Urinary bladder (tissue), 4 donors: ENCODE results near the gene ATP2C2. TPM values are rescaled to one million over a fixed set of nuclear protein-coding genes. Genes with fewer than 3 reads are reported as not detected.

Experiments used
- DNase-seq: peaks from one replicate; pipeline ENCODE4 v3.0.0-alpha.2; 2015; ENCODE audit errors: extremely low spot score
- H3K27ac ChIP-seq: one replicate; pipeline ENCODE4 v1.5.1; 2013; ENCODE audit warnings: low read depth, mild to moderate bottlenecking, moderate library complexity
- H3K36me3 ChIP-seq: one replicate; pipeline ENCODE4 v1.6.1; 2013; ENCODE audit warnings: mild to moderate bottlenecking, moderate library complexity; ENCODE audit not compliant: insufficient read depth
- H3K4me1 ChIP-seq: one replicate; pipeline ENCODE4 v1.6.1; 2013; ENCODE audit warnings: mild to moderate bottlenecking, moderate library complexity; ENCODE audit not compliant: insufficient read depth
- H3K4me3 ChIP-seq: one replicate; pipeline ENCODE4 v1.5.1; 2013; ENCODE audit warnings: low read depth, low read length
- WGBS: extraction: QIAGEN DNeasy Blood & Tissue Kit; methylation state at CpG from one replicate; pipeline ENCODE4 v1.1.7; 2013; 5-methylcytosine and 5-hydroxymethylcytosine counted together
- polyA plus RNA-seq: library from polyadenylated mRNA; stranded (reverse); fragments of 200-250 nt; gene quantifications from one replicate; pipeline ENCODE4 v1.2.3, GENCODE V29; 2013
- total RNA-seq: library from RNA; depleted of rRNA; stranded (reverse); fragments of >200 nt; gene quantifications from one replicate; pipeline ENCODE4 v1.2.3, GENCODE V29; 2014
- donor health status: healthy with polysubstance abuse.
- donor health status: healthy.

ATP2C2 gene
- total and polyA plus RNA-seq, 2 donors = 2.3 to 5.0 TPM

GRCh38 chr16:84349862-84350684 is 18.3 kb upstream of the ATP2C2 start:
- H3K4me3 ChIP-seq = no peak overlapping the region
- H3K4me1 ChIP-seq = no peaks in the 10 kb centered on the region
- DNase-seq = no peak
- no peak overlapping the region for H3K27ac ChIP-seq
- no peaks in the 10 kb centered on the region for H3K36me3 ChIP-seq
- WGBS = 83% methylated on average over 11 of the region's 11 CpGs

- no peak overlapping the region for H3K4me3 ChIP-seq
- DNase-seq = no peak
- H3K27ac ChIP-seq = no peak overlapping the region
- WGBS = 79% methylated on average over 16 of the region's 16 CpGs
- no peaks in the 10 kb centered on the region for H3K4me1 ChIP-seq
- H3K36me3 ChIP-seq = no peaks in the 10 kb centered on the region
Measured at GRCh38 chr16:84350685-84351400, 17.5 kb upstream of the ATP2C2 start.

- Histone ChIP-seq H3K27ac (no peak overlapping the region), H3K4me3 (no peak overlapping the region), H3K36me3 (no peaks in the 10 kb centered on the region), H3K4me1 (no peaks in the 10 kb centered on the region)
- no peak for DNase-seq
- 93% methylated on average over 8 of the region's 8 CpGs for WGBS
Measured at GRCh38 chr16:84351630-84352029, 16.7 kb upstream of the ATP2C2 start.

- WGBS = 89% methylated on average over 6 of the region's 6 CpGs
- H3K4me3 ChIP-seq = no peak overlapping the region
- no peaks in the 10 kb centered on the region for H3K36me3 ChIP-seq
- H3K27ac ChIP-seq = no peak overlapping the region
- H3K4me1 ChIP-seq = no peaks in the 10 kb centered on the region
- DNase-seq = no peak
Measured at GRCh38 chr16:84354306-84354705, 14.0 kb upstream of the ATP2C2 start.

- no peak overlapping the region for H3K4me3 ChIP-seq
- H3K27ac ChIP-seq = no peak overlapping the region
- no peak for DNase-seq
- H3K4me1 ChIP-seq = no peaks in the 10 kb centered on the region
- H3K36me3 ChIP-seq = no peaks in the 10 kb centered on the region
- WGBS = 97% methylated on average over 2 of the region's 2 CpGs
Measured at GRCh38 chr16:84355149-84355548, 13.2 kb upstream of the ATP2C2 start.

- Histone ChIP-seq H3K36me3 (no peaks in the 10 kb centered on the region), H3K4me3 (no peak overlapping the region), H3K27ac (no peak overlapping the region), H3K4me1 (no peaks in the 10 kb centered on the region)
- 85% methylated on average over 10 of the region's 10 CpGs for WGBS
- DNase-seq = no peak
Measured at GRCh38 chr16:84356176-84356575, 12.2 kb upstream of the ATP2C2 start.

- no peaks in the 10 kb centered on the region for H3K4me1 ChIP-seq
- no peak for DNase-seq
- no peak overlapping the region for H3K27ac ChIP-seq
- H3K4me3 ChIP-seq = no peak overlapping the region
- WGBS = 72% methylated on average over 11 of the region's 11 CpGs
- H3K36me3 ChIP-seq = no peaks in the 10 kb centered on the region
Measured at GRCh38 chr16:84356591-84357116, 11.7 kb upstream of the ATP2C2 start.

GRCh38 chr16:84357191-84357651 is 11.1 kb upstream of the ATP2C2 start:
- Histone ChIP-seq H3K36me3 (no peaks in the 10 kb centered on the region), H3K4me1 (no peaks in the 10 kb centered on the region), H3K27ac (no peak overlapping the region), H3K4me3 (no peak overlapping the region)
- 55% methylated on average over 9 of the region's 9 CpGs for WGBS
- DNase-seq = no peak

GRCh38 chr16:84358601-84359295 is 9.6 kb upstream of the ATP2C2 start:
- Histone ChIP-seq H3K4me3 (no peak overlapping the region), H3K27ac (no peak overlapping the region), H3K4me1 (no peaks in the 10 kb centered on the region), H3K36me3 (no peaks in the 10 kb centered on the region)
- no peak for DNase-seq
- WGBS = 83% methylated on average over 14 of the region's 14 CpGs

GRCh38 chr16:84359326-84359725 is 9.0 kb upstream of the ATP2C2 start:
- WGBS = 79% methylated on average over 8 of the region's 8 CpGs
- no peaks in the 10 kb centered on the region for H3K4me1 ChIP-seq
- no peaks in the 10 kb centered on the region for H3K36me3 ChIP-seq
- no peak for DNase-seq
- no peak overlapping the region for H3K4me3 ChIP-seq
- H3K27ac ChIP-seq = no peak overlapping the region

GRCh38 chr16:84360170-84360569 is 8.2 kb upstream of the ATP2C2 start:
- H3K27ac ChIP-seq = no peak overlapping the region
- WGBS = 81% methylated on average over 15 of the region's 15 CpGs
- no peaks in the 10 kb centered on the region for H3K36me3 ChIP-seq
- no peak for DNase-seq
- no peak overlapping the region for H3K4me3 ChIP-seq
- no peaks in the 10 kb centered on the region for H3K4me1 ChIP-seq

GRCh38 chr16:84360748-84361147 is 7.6 kb upstream of the ATP2C2 start:
- Histone ChIP-seq H3K36me3 (no peaks in the 10 kb centered on the region), H3K27ac (no peak overlapping the region), H3K4me1 (no peaks in the 10 kb centered on the region), H3K4me3 (no peak overlapping the region)
- 89% methylated on average over 4 of the region's 4 CpGs for WGBS
- DNase-seq = no peak

- Histone ChIP-seq H3K27ac (no peak overlapping the region), H3K36me3 (no peaks in the 10 kb centered on the region), H3K4me3 (no peak overlapping the region), H3K4me1 (no peaks in the 10 kb centered on the region)
- WGBS = 95% methylated on average over 5 of the region's 5 CpGs
- DNase-seq = no peak
Measured at GRCh38 chr16:84361546-84361945, 6.8 kb upstream of the ATP2C2 start.
